Peyer's patch (tissue), 4 donors: ENCODE measurements around the gene NLK. TPM values are rescaled to one million over a fixed set of nuclear protein-coding genes. Genes with fewer than 3 reads are reported as not detected.

ENCODE experiments used
- DNase-seq, 3 donors: peaks; one replicate each; pipeline ENCODE4 v3.0.0-alpha.2; 2017 to 2019
- H3K27ac ChIP-seq, 4 donors: fragments of 200-600 bp; sonication (generic); one replicate each; pipeline ENCODE4 v1.5.1; 2016 to 2019
- H3K27me3 ChIP-seq, 2 donors: fragments of 200-600 bp; sonication (generic); one replicate each; pipeline ENCODE4 v1.5.1; 2019
- H3K36me3 ChIP-seq, 3 donors: fragments of 200-600 bp; sonication (generic); one replicate each; pipeline ENCODE4 v1.5.1; 2016 to 2019
- H3K4me1 ChIP-seq, 4 donors: fragments of 200-600 bp; sonication (generic); one replicate each; pipeline ENCODE4 v1.5.1; 2016 to 2019
- H3K4me3 ChIP-seq, 4 donors: fragments of 200-600 bp; sonication (generic); 1 replicate in 3 of 4; 2 replicates in 1 of 4; pipeline ENCODE4 v1.5.1; 2016 to 2019; ENCODE audit warnings: mild to moderate bottlenecking in 1 of 4
- H3K9me3 ChIP-seq, 4 donors: fragments of 200-600 bp; sonication (generic); one replicate each; pipeline ENCODE4 v1.5.1; 2016 to 2019; ENCODE audit warnings: mild to moderate bottlenecking in 1 of 4
- CTCF ChIP-seq, 6 experiments: fragments of 450-650 bp in 4 of 6; fragments of 200-600 bp in 2 of 6; sonication (generic) in 1 of 6; IDR thresholded peaks; one replicate each; pipeline ENCODE4 v1.5.1; 2017 to 2019; ENCODE audit warnings: antibody characterized with exemption in 6 of 6, mild to moderate bottlenecking in 3 of 6, moderate library complexity in 1 of 6
- POLR2A ChIP-seq, 2 donors: fragments of 450-650 bp; IDR thresholded peaks; one replicate each; pipeline ENCODE4 v1.5.1; 2017; ENCODE audit warnings: antibody characterized with exemption in 2 of 2, mild to moderate bottlenecking in 2 of 2, moderate library complexity in 2 of 2
- total RNA-seq, 4 donors: library from RNA; depleted of rRNA; stranded (reverse); fragments of >200 nt; gene quantifications; one replicate each; pipeline ENCODE4 v1.1.0, GENCODE V29; 2016

Gene NLK
- total RNA-seq, 4 donors from 2014 or later, result 20.5 to 45.4 (median 27.1) TPM

GRCh38 chr17:28045304-28045703 lies 2.8 kb downstream of the NLK start:
- no peaks in the 10 kb centered on the region for H3K36me3 ChIP-seq
- H3K27ac ChIP-seq, result no peak overlapping the region
- no peaks in the 10 kb centered on the region for H3K9me3 ChIP-seq
- TF ChIP-seq POLR2A (IDR thresholded peaks at IDR 0.05) (no peak), CTCF (IDR thresholded peaks at IDR 0.05) (no peak)
- DNase-seq, result no peak
- H3K27me3 ChIP-seq, result no peaks in the 10 kb centered on the region
- no peak overlapping the region for H3K4me3 ChIP-seq
- H3K4me1 ChIP-seq, result peaks cover 0 to 35% (median 9%) of the 10 kb centered on the region in 4 donors

GRCh38 chr17:28046034-28046825 lies 3.8 kb downstream of the NLK start:
- Histone ChIP-seq H3K4me3 (no peak overlapping the region), H3K27ac (no peak overlapping the region), H3K9me3 (no peaks in the 10 kb centered on the region), H3K36me3 (no peaks in the 10 kb centered on the region), H3K4me1 (peaks cover 0 to 35% (median 9%) of the 10 kb centered on the region in 4 donors), H3K27me3 (no peaks in the 10 kb centered on the region)
- TF ChIP-seq POLR2A (IDR thresholded peaks at IDR 0.05) (no peak), CTCF (IDR thresholded peaks at IDR 0.05) (no peak)
- no peak for DNase-seq

DNA sequence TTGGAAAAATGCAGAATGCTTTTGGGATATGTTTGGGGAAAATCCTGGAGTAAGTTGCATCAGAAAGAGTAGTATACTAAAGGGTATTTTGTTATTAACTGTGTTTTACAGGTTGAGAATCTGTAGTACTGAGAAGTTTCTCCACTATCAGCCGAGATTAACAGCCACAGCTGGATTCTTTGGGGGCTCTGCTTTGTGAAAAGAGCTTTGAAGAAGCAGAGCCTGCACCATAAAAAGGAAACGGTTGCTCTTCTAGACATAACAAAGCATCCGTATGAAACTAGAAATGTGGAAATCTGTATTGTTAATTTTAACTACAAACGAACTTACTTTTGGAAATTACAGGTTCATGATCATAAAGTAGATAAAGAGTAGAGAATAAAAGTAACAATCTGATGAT lies 5.3 kb downstream of the NLK start:
- Histone ChIP-seq H3K4me1 (peaks cover 0 to 27% (median 7%) of the 10 kb centered on the region in 4 donors), H3K27ac (no peak overlapping the region), H3K27me3 (no peaks in the 10 kb centered on the region), H3K36me3 (no peaks in the 10 kb centered on the region), H3K4me3 (no peak overlapping the region), H3K9me3 (no peaks in the 10 kb centered on the region)
- no peak for DNase-seq
- TF ChIP-seq CTCF (IDR thresholded peaks at IDR 0.05) (no peak), POLR2A (IDR thresholded peaks at IDR 0.05) (no peak)

DNA sequence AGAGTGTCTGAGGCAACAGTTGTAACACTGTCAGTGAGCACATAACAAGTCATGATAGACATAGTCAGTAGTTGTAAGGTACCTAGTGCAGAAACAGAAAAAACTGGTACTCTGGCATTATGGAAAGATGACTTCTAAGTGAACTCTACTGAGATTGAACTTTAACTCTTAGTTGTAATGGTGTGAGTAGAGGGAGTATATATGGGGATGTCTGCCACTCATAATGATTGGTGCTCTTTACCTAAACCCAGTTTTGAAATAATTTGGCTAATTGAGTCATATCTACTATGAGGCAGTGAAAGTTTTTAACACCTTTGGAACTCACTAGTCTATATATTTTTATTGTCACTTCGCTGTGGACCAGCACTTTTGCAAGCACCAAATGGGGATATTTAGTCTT lies 6.6 kb downstream of the NLK start:
- Histone ChIP-seq H3K9me3 (no peaks in the 10 kb centered on the region), H3K36me3 (no peaks in the 10 kb centered on the region), H3K4me3 (no peak overlapping the region), H3K27ac (no peak overlapping the region), H3K27me3 (no peaks in the 10 kb centered on the region), H3K4me1 (peaks cover 0 to 14% (median 4%) of the 10 kb centered on the region in 4 donors)
- TF ChIP-seq CTCF (IDR thresholded peaks at IDR 0.05) (no peak), POLR2A (IDR thresholded peaks at IDR 0.05) (no peak)
- DNase-seq, result no peak

DNA sequence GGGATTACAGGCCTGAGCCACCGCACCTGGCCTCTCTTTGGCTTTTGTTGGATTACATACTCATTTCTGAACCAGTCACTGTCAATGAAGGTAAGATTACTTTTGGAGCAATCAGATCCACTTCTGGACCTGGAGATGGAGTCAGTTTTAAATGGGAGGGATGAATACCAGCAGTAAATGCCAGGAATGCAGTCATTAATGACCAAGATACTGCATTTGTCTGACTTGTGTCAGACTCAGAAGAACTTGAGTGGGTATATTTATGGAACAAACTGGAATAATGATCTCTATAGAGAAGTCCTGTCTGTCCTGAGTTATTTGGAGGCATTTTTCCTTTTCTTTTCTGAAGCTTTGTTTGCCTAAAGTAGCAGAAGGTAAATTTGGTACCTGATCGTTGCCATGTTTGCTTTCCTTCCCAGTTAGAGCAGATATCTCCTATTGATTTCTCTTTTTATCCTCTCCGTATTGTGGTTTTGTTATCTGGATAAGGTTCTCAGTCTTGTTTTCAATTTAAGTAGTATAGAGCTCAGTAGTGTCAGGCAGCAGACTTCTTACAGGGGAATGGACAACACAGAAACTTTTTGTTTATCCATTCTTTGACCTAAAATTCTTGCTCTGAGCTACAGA lies 10.7 kb downstream of the NLK start:
- no peak overlapping the region for H3K27ac ChIP-seq
- no peaks in the 10 kb centered on the region for H3K27me3 ChIP-seq
- no peaks in the 10 kb centered on the region for H3K9me3 ChIP-seq
- H3K4me1 ChIP-seq, result peaks cover 0 to 15% (median 0%) of the 10 kb centered on the region in 4 donors
- H3K4me3 ChIP-seq, result no peak overlapping the region
- DNase-seq, result no peak
- no peaks in the 10 kb centered on the region for H3K36me3 ChIP-seq
- TF ChIP-seq POLR2A (IDR thresholded peaks at IDR 0.05) (no peak), CTCF (IDR thresholded peaks at IDR 0.05) (no peak)
